ENCODE data around the gene BLCAP.
"Not testable (repeated sequence)": the region's sequence is repeated elsewhere in the genome, so short reads cannot be mapped to it uniquely, and the experiment has no call there.

The BLCAP gene

GRCh38 chr20:37560629-37561028 lies 33.0 kb upstream of the BLCAP start:
- H3K4me3 ChIP-seq: no peak overlapping the region
- DNase-seq (ENCODE audit: low read depth, low spot score): no peak
- no peaks in the 10 kb centered on the region for H3K36me3 ChIP-seq (ENCODE audit: insufficient read depth, low read length)
- no peak overlapping the region for H3K9ac ChIP-seq (ENCODE audit: insufficient read length)
- TF ChIP-seq FOXP2 (optimal IDR thresholded peaks at IDR 0.05; ENCODE audit: control extremely low read depth, extremely low read length, insufficient read depth): no peak
- TF ChIP-seq EZH2 (IDR thresholded peaks at IDR 0.05): no peak
- no peak for TF ChIP-seq POLR2AphosphoS5 (IDR thresholded peaks at IDR 0.05; ENCODE audit: borderline replicate concordance, low read depth, low read length)
- no peak overlapping the region for H3K27ac ChIP-seq
- no peaks in the 10 kb centered on the region for H3K9me3 ChIP-seq (ENCODE audit: low read depth, low read length)

GRCh38 chr20:37559312-37560027 lies 31.8 kb upstream of the BLCAP start:
- H3K9me3 ChIP-seq (ENCODE audit: low read depth, low read length): no peaks in the 10 kb centered on the region
- H3K4me3 ChIP-seq: no peak overlapping the region
- no peak for DNase-seq (ENCODE audit: low read depth, low spot score)
- H3K9ac ChIP-seq (ENCODE audit: insufficient read length): no peak overlapping the region
- TF ChIP-seq POLR2AphosphoS5 (IDR thresholded peaks at IDR 0.05; ENCODE audit: borderline replicate concordance, low read depth, low read length) (no peak), FOXP2 (optimal IDR thresholded peaks at IDR 0.05; ENCODE audit: control extremely low read depth, extremely low read length, insufficient read depth) (no peak), EZH2 (IDR thresholded peaks at IDR 0.05) (no peak)
- H3K27ac ChIP-seq: no peak overlapping the region
- H3K36me3 ChIP-seq (ENCODE audit: insufficient read depth, low read length): no peaks in the 10 kb centered on the region

GRCh38 chr20:37558779-37559178 lies 31.1 kb upstream of the BLCAP start:
- no peak for TF ChIP-seq FOXP2 (optimal IDR thresholded peaks at IDR 0.05; ENCODE audit: control extremely low read depth, extremely low read length, insufficient read depth)
- Histone ChIP-seq H3K36me3 (ENCODE audit: insufficient read depth, low read length) (no peaks in the 10 kb centered on the region), H3K27ac (no peak overlapping the region), H3K9ac (ENCODE audit: insufficient read length) (no peak overlapping the region), H3K9me3 (ENCODE audit: low read depth, low read length) (no peaks in the 10 kb centered on the region), H3K4me3 (no peak overlapping the region)
- no peak for DNase-seq (ENCODE audit: low read depth, low spot score)

- Histone ChIP-seq H3K9me3 (ENCODE audit: low read depth, low read length) (no peaks in the 10 kb centered on the region), H3K27ac (no peak overlapping the region), H3K9ac (ENCODE audit: insufficient read length) (no peak overlapping the region), H3K4me3 (no peak overlapping the region), H3K36me3 (ENCODE audit: insufficient read depth, low read length) (no peaks in the 10 kb centered on the region)
- TF ChIP-seq FOXP2 (optimal IDR thresholded peaks at IDR 0.05; ENCODE audit: control extremely low read depth, extremely low read length, insufficient read depth) (no peak), POLR2AphosphoS5 (IDR thresholded peaks at IDR 0.05; ENCODE audit: borderline replicate concordance, low read depth, low read length) (no peak), EZH2 (IDR thresholded peaks at IDR 0.05) (no peak)
- DNase-seq (ENCODE audit: low read depth, low spot score): no peak
Measured at GRCh38 chr20:37558306-37558705, 30.6 kb upstream of the BLCAP start.

- TF ChIP-seq EZH2 (IDR thresholded peaks at IDR 0.05) (no peak), POLR2AphosphoS5 (IDR thresholded peaks at IDR 0.05; ENCODE audit: borderline replicate concordance, low read depth, low read length) (no peak), FOXP2 (optimal IDR thresholded peaks at IDR 0.05; ENCODE audit: control extremely low read depth, extremely low read length, insufficient read depth) (no peak)
Measured at GRCh38 chr20:37556538-37556937, 28.9 kb upstream of the BLCAP start.

GRCh38 chr20:37554721-37555298 lies 27.1 kb upstream of the BLCAP start:
- not testable (repeated sequence) for H3K27ac ChIP-seq; DNase-seq (ENCODE audit: low read depth, low spot score); H3K9me3 ChIP-seq (ENCODE audit: low read depth, low read length); H3K4me3 ChIP-seq; H3K9ac ChIP-seq (ENCODE audit: insufficient read length); H3K36me3 ChIP-seq (ENCODE audit: insufficient read depth, low read length)

More at GRCh38 chr20:37556538-37556937, 28.9 kb upstream of the BLCAP start:
- H3K36me3 ChIP-seq (ENCODE audit: insufficient read depth, low read length): no peaks in the 10 kb centered on the region
- DNase-seq (ENCODE audit: low read depth, low spot score): no peak
- H3K9me3 ChIP-seq (ENCODE audit: low read depth, low read length): no peaks in the 10 kb centered on the region
- no peak overlapping the region for H3K4me3 ChIP-seq
- H3K9ac ChIP-seq (ENCODE audit: insufficient read length): no peak overlapping the region
- H3K27ac ChIP-seq: no peak overlapping the region

GRCh38 chr20:37552415-37552814 lies 24.7 kb upstream of the BLCAP start:
- TF ChIP-seq FOXP2 (optimal IDR thresholded peaks at IDR 0.05; ENCODE audit: control extremely low read depth, extremely low read length, insufficient read depth): no peak
- no peak for TF ChIP-seq POLR2AphosphoS5 (IDR thresholded peaks at IDR 0.05; ENCODE audit: borderline replicate concordance, low read depth, low read length)
- no peak for TF ChIP-seq EZH2 (IDR thresholded peaks at IDR 0.05)
- DNase-seq (ENCODE audit: low read depth, low spot score): no peak
- Histone ChIP-seq H3K9me3 (ENCODE audit: low read depth, low read length) (no peaks in the 10 kb centered on the region), H3K9ac (ENCODE audit: insufficient read length) (no peak overlapping the region), H3K4me3 (no peak overlapping the region), H3K36me3 (ENCODE audit: insufficient read depth, low read length) (no peaks in the 10 kb centered on the region), H3K27ac (no peak overlapping the region)

- not testable (repeated sequence) for H3K9me3 ChIP-seq (ENCODE audit: low read depth, low read length); H3K9ac ChIP-seq (ENCODE audit: insufficient read length); H3K27ac ChIP-seq; DNase-seq (ENCODE audit: low read depth, low spot score); H3K4me3 ChIP-seq; H3K36me3 ChIP-seq (ENCODE audit: insufficient read depth, low read length)
Measured at GRCh38 chr20:37551660-37552059, 24.0 kb upstream of the BLCAP start.

- DNase-seq (ENCODE audit: low read depth, low spot score); H3K9me3 ChIP-seq (ENCODE audit: low read depth, low read length); H3K36me3 ChIP-seq (ENCODE audit: insufficient read depth, low read length); H3K9ac ChIP-seq (ENCODE audit: insufficient read length); H3K27ac ChIP-seq; H3K4me3 ChIP-seq: not testable (repeated sequence)
Measured at GRCh38 chr20:37550101-37550920, 22.6 kb upstream of the BLCAP start.
